Spinal cord (tissue), 10 donors: ENCODE data around the gene ANAPC16. TPM values are rescaled to one million over a fixed set of nuclear protein-coding genes. Genes with fewer than 3 reads are reported as not detected.
"Not testable (repeated sequence)": the region's sequence is repeated elsewhere in the genome, so short reads cannot be mapped to it uniquely, and the experiment has no call there.

Source experiments
- DNase-seq, 6 donors: peaks; one replicate each; pipeline versions ENCODE4 v3.0.0 to v3.0.0-alpha.2; 2013 to 2015; ENCODE audit warnings: low spot score in 6 of 6, low read depth in 4 of 6
- H3K27ac ChIP-seq: one replicate; pipeline ENCODE4 v1.5.1; 2013; ENCODE audit warnings: low read depth, low read length, control low read depth
- H3K27me3 ChIP-seq: one replicate; pipeline ENCODE4 v1.6.1; 2013; ENCODE audit warnings: low read length; ENCODE audit not compliant: control insufficient read depth, insufficient read depth
- H3K36me3 ChIP-seq: one replicate; pipeline ENCODE4 v1.6.1; 2013; ENCODE audit warnings: low read length; ENCODE audit not compliant: control insufficient read depth, insufficient read depth
- H3K4me1 ChIP-seq: one replicate; pipeline ENCODE4 v1.6.1; 2013; ENCODE audit warnings: low read length; ENCODE audit not compliant: control insufficient read depth, insufficient read depth
- H3K4me3 ChIP-seq: one replicate; pipeline ENCODE4 v1.5.1; 2013; ENCODE audit warnings: low read depth, low read length, control low read depth
- H3K9me3 ChIP-seq: one replicate; pipeline ENCODE4 v1.6.1; 2013; ENCODE audit warnings: low read length; ENCODE audit not compliant: control insufficient read depth, insufficient read depth
- WGBS: methylation state at CpG from one replicate; pipeline ENCODE4 v1.1.5; 2013; ENCODE audit warnings: missing lambda C conversion rate; ENCODE audit not compliant: insufficient coverage; 5-methylcytosine and 5-hydroxymethylcytosine counted together
- polyA plus RNA-seq, 2 donors: library from polyadenylated mRNA; unstranded; fragments of 120-200 nt; gene quantifications; one replicate each; pipeline ENCODE4 v1.2.1, GENCODE V29; 2013; ENCODE audit not compliant: insufficient read length in 2 of 2
- total RNA-seq, 2 donors: library from RNA; depleted of rRNA in 1 of 2; stranded (reverse); fragments of 120-200 nt in 1 of 2; fragments of >200 nt in 1 of 2; gene quantifications; one replicate each; pipeline versions ENCODE4 v1.2.3 to v1.2.4, GENCODE V29; 2013 to 2014
- donor health status: healthy.

ANAPC16 gene
- total and polyA plus RNA-seq, 4 donors = 57.7 to 88.7 (median 76.5) TPM

- Histone ChIP-seq H3K4me3 (no peak overlapping the region), H3K9me3 (no peaks in the 10 kb centered on the region), H3K36me3 (peaks cover 22% of the 10 kb centered on the region), H3K27ac (no peak overlapping the region), H3K27me3 (no peaks in the 10 kb centered on the region), H3K4me1 (peaks cover 3% of the 10 kb centered on the region)
- no CpG with 5 or more reads among the region's 1 CpG for WGBS
- no peak for DNase-seq
Observed at GRCh38 chr10:72223743-72224101, 7.9 kb downstream of the ANAPC16 start.

- H3K9me3 ChIP-seq, H3K27me3 ChIP-seq, H3K27ac ChIP-seq, H3K4me3 ChIP-seq, H3K4me1 ChIP-seq, DNase-seq: not testable (repeated sequence)
- H3K36me3 ChIP-seq = peaks cover 22% of the 10 kb centered on the region
- 97% methylated on average over 4 of the region's 6 CpGs for WGBS
Observed at GRCh38 chr10:72224191-72224590, 8.4 kb downstream of the ANAPC16 start.

GRCh38 chr10:72226418-72227027 is 10.7 kb downstream of the ANAPC16 start:
- DNase-seq = no peak
- Histone ChIP-seq H3K4me3 (no peak overlapping the region), H3K4me1 (peaks cover 3% of the 10 kb centered on the region), H3K27me3 (no peaks in the 10 kb centered on the region), H3K9me3 (no peaks in the 10 kb centered on the region), H3K27ac (no peak overlapping the region), H3K36me3 (peaks cover 24% of the 10 kb centered on the region)
- 95% methylated on average over 4 of the region's 6 CpGs for WGBS

GRCh38 chr10:72227826-72228225 is 12.0 kb downstream of the ANAPC16 start:
- no peaks in the 10 kb centered on the region for H3K9me3 ChIP-seq
- H3K36me3 ChIP-seq = peaks cover 29% of the 10 kb centered on the region
- no peak overlapping the region for H3K27ac ChIP-seq
- H3K27me3 ChIP-seq = no peaks in the 10 kb centered on the region
- no peak overlapping the region for H3K4me3 ChIP-seq
- peaks cover 3% of the 10 kb centered on the region for H3K4me1 ChIP-seq
- DNase-seq = no peak
- WGBS = 62% methylated on average over 4 of the region's 6 CpGs

GRCh38 chr10:72228318-72228751 is 12.5 kb downstream of the ANAPC16 start:
- no peak overlapping the region for H3K27ac ChIP-seq
- 43% methylated on average over 1 of the region's 2 CpGs for WGBS
- DNase-seq = peak in 1 of 6 donors; percentile 93
- H3K9me3 ChIP-seq = no peaks in the 10 kb centered on the region
- H3K27me3 ChIP-seq = no peaks in the 10 kb centered on the region
- peaks cover 31% of the 10 kb centered on the region for H3K36me3 ChIP-seq
- H3K4me1 ChIP-seq = no peaks in the 10 kb centered on the region
- H3K4me3 ChIP-seq = no peak overlapping the region

DNA sequence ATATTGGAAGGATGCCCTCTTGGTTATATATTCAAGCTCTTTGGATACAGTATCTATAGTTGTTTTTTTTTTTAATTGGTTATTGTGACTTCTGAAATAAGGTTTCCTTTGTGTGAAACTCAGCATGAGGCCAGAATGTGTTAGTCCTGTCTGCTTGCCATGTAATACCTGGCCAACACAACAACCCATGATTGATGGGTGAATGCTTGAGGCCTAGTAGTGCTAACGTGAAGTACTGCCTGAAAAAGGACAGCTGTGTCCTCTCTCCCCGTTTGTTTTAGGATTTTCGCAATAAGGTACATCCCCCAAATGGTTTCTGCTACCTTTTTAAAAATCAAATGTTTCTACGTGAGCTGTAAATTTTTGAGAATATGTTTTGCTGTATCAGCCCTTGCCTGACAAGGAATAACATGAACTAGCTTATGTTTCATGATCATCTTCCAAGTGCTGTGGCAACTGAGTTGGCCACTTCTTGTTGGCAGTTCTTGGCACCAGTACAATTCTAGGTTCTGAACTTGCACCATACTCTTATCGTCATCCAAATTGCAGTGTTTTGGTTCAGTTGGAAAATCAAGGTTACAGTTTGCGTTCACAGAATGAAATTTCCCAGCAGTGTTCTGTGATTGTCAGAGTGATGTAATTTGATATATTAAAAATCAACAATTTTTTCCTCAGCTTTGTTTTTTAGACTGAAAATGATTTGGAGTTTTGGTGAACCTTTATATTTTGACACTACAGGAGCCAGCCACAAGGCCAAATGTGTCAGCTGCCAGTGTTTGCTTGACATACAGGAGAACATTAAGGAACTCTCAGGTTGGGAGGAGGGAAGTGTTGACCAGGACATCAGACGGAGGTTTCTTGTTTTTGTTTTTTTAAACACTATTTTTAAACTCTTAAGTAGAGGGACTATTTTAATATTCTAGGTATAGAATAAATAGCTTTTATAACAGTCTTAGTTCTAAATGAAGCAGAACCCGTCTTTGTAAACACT is 13.7 kb downstream of the ANAPC16 start:
- Histone ChIP-seq H3K27me3 (no peaks in the 10 kb centered on the region), H3K27ac (peak overlapping the region; percentile 29), H3K4me3 (no peak overlapping the region), H3K4me1 (no peaks in the 10 kb centered on the region), H3K9me3 (no peaks in the 10 kb centered on the region), H3K36me3 (peaks cover 31% of the 10 kb centered on the region)
- WGBS = no CpG with 5 or more reads among the region's 8 CpGs
- peak in 1 of 6 donors; percentile 28 for DNase-seq

DNA sequence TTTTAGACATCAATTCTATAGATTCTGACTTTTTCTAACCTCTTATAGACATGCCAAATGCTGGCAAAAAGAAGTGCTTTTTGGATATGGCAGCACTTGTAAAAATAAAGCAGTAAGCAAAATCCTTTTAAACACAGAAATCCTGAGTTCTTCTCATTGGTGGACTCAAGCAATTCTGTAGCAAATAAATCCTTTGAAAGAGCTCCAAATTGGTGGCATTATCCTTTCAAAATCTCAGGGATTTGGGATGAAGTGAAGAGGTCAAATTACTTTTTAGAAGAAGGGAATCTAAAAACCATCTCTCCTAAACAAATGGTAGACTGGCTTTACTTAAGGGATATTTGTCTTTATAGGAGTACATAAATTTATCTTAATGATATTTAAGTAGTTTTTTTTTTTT is 17.8 kb downstream of the ANAPC16 start:
- no peak for DNase-seq
- peaks cover 39% of the 10 kb centered on the region for H3K36me3 ChIP-seq
- H3K9me3 ChIP-seq = no peaks in the 10 kb centered on the region
- H3K4me3 ChIP-seq = no peak overlapping the region
- H3K27ac ChIP-seq = no peak overlapping the region
- H3K27me3 ChIP-seq = no peaks in the 10 kb centered on the region
- H3K4me1 ChIP-seq = no peaks in the 10 kb centered on the region

DNA sequence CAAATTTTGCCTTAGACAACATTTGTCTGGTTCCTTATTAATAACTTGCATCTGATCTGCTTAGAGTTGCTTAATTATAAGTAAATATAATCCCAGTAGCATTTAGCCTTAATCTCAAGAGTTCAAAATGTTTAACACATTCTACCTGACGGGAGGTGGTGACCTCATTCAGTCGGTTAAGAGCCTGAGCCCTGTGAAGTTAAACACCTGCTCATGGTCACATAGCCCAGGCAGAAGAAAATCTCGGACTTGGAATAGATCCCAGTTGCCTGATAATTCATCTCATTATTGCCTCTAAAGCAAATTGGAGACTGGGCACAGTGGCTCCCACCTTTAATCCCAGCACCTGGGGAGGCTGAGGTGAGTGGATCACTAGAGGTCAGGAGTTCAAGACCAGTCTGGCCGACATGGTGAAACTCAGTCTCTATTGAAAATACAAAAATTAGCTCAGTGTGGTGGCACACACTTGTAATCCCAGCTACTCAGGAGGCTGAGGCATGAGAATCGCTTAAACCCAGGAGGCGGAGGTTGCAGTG is 18.8 kb downstream of the ANAPC16 start:
- no peak overlapping the region for H3K27ac ChIP-seq
- no peaks in the 10 kb centered on the region for H3K9me3 ChIP-seq
- WGBS = 100% methylated on average over 3 of the region's 6 CpGs
- peaks cover 39% of the 10 kb centered on the region for H3K36me3 ChIP-seq
- H3K4me1 ChIP-seq = no peaks in the 10 kb centered on the region
- H3K27me3 ChIP-seq = no peaks in the 10 kb centered on the region
- no peak overlapping the region for H3K4me3 ChIP-seq
- DNase-seq = no peak

DNA sequence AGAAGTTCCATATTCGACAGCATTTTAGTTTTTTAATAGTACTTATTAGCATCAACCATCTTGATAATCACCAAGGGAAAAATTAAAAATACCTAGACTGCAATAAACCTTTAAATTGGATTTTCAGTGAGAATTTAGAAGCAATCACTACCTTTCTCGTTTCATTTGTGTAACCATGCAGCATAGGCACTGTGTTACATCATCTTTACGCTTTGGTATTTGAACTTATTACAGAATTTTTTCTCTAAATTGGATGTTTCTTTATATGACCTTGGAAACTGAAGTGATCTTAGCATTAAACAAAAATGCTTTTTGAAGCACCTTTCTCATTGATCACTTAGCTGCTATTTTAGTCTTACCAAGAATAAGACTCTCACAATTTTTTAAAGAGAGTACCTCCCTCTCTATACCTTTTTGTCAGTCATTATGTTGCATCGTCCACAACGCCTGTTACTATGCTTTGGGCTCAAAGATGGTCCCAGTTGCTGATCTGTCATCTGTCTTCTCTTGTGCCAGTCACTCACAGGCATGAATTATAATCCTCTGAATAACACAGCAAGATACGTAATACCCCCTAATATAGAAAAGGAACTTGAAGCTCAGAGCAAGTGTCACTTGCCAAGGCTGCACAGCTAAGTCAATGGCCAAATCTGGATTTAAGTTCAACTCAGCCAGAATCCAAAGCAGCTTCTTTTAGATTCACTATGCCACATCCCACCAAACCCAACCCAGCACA is 19.9 kb downstream of the ANAPC16 start:
- H3K9me3 ChIP-seq = no peaks in the 10 kb centered on the region
- no peaks in the 10 kb centered on the region for H3K4me1 ChIP-seq
- no peaks in the 10 kb centered on the region for H3K27me3 ChIP-seq
- no peak for DNase-seq
- no peak overlapping the region for H3K27ac ChIP-seq
- H3K36me3 ChIP-seq = peaks cover 36% of the 10 kb centered on the region
- no peak overlapping the region for H3K4me3 ChIP-seq
- WGBS = 90% methylated on average over 2 of the region's 6 CpGs
